Liver (tissue), 2 donors: ENCODE data around the gene NFE2L1.
"Not testable (repeated sequence)": the region's sequence is repeated elsewhere in the genome, so short reads cannot be mapped to it uniquely, and the experiment has no call there.

Source experiments
- CTCF ChIP-seq: fragments of 150-350 bp; IDR thresholded peaks from 2 replicates; pipeline ENCODE4 v1.5.1; 2017; ENCODE audit warnings: improper control_type of control experiment, low read depth, low read length; ENCODE audit not compliant: missing input control
- REST ChIP-seq: IDR thresholded peaks from 2 replicates; pipeline ENCODE4 v1.6.1; 2016; ENCODE audit warnings: antibody characterized with exemption, mild to moderate bottlenecking
- donor health status: healthy.

- TF ChIP-seq CTCF, REST: not testable (repeated sequence)
These were observed 19.6 kb downstream of the NFE2L1 start for GRCh38 chr17:48067808-48068207.
